ENCODE results near the gene UACA.
"Not testable (repeated sequence)": the region's sequence is repeated elsewhere in the genome, so short reads cannot be mapped to it uniquely, and the experiment has no call there.

The UACA gene, protein sequence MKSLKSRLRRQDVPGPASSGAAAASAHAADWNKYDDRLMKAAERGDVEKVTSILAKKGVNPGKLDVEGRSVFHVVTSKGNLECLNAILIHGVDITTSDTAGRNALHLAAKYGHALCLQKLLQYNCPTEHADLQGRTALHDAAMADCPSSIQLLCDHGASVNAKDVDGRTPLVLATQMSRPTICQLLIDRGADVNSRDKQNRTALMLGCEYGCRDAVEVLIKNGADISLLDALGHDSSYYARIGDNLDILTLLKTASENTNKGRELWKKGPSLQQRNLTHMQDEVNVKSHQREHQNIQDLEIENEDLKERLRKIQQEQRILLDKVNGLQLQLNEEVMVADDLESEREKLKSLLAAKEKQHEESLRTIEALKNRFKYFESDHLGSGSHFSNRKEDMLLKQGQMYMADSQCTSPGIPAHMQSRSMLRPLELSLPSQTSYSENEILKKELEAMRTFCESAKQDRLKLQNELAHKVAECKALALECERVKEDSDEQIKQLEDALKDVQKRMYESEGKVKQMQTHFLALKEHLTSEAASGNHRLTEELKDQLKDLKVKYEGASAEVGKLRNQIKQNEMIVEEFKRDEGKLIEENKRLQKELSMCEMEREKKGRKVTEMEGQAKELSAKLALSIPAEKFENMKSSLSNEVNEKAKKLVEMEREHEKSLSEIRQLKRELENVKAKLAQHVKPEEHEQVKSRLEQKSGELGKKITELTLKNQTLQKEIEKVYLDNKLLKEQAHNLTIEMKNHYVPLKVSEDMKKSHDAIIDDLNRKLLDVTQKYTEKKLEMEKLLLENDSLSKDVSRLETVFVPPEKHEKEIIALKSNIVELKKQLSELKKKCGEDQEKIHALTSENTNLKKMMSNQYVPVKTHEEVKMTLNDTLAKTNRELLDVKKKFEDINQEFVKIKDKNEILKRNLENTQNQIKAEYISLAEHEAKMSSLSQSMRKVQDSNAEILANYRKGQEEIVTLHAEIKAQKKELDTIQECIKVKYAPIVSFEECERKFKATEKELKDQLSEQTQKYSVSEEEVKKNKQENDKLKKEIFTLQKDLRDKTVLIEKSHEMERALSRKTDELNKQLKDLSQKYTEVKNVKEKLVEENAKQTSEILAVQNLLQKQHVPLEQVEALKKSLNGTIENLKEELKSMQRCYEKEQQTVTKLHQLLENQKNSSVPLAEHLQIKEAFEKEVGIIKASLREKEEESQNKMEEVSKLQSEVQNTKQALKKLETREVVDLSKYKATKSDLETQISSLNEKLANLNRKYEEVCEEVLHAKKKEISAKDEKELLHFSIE (N-terminal part only)

DNA sequence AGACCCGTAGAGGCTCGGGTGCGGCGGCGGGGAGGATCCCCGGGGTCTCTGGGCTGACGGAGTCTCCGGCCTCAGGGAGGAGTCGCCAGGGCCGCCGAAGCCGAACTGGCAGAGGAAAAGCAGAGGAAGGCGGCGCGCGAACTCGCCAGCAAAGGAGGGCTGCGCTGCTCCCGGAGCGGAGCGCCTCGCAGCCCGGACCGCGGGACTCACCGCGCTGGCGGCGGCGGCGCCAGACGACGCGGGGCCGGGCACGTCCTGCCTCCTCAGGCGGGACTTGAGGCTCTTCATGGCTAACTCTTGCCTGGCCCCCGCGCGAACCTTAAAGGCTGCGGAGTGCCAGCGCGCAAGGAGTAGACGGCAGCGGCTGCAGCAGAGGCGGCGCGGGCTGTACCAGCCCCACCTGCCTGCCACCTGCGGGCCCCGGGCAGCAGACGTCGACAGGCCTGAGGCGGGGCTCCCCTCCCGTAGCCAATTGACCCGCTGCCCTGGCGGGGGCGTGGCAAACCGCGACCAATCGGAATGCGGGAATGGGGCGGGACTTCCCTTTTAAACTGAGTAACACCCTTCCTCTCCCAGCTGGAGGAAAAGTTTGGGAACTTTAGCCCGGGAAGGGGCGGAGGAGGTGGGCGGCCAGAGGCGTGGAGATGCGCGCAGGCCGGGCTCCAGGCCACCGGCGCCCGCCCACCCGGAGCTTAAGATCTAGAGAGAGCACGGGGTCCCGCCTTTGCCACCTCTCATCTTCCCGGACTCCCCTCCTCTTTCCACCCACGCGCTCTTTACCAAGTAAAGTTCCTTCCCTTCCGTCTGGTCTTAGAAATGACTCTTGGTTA lies at the start of gene UACA:
Gene UACA, minus strand, starts transcription at position 439 of the 830 bp plus-strand sequence. Its CDS starts 151 bp downstream, at position 288.
- DNase-seq (ENCODE audit: low read depth in 2 of 2): peak; percentile 72 to 73

DNA sequence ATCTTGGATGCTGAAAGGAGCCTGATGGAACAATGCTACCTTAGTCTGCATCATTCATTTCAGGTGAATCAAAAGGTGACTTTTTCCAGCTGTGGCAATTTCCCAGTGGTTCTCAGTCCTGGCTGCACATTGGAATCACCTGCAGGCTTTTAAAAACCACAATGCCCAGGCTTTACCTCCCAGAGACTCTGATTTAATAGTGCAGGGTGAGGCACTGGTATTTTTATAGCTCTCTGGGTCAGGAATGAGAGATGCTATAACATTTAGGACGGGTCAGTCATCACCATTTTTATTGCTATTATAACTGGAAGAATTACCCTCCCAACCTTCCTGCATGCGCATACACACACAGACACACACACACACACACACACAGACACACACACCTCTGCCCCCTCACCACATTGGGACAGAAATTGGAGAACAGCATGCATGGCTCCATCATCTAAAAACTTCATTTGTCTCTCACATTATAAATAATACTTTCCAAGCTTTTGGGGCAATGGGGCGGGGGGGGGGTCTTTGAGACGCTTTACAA lies 49.5 kb upstream of the UACA start:
- no peak for DNase-seq (ENCODE audit: low read depth in 2 of 2)

DNA sequence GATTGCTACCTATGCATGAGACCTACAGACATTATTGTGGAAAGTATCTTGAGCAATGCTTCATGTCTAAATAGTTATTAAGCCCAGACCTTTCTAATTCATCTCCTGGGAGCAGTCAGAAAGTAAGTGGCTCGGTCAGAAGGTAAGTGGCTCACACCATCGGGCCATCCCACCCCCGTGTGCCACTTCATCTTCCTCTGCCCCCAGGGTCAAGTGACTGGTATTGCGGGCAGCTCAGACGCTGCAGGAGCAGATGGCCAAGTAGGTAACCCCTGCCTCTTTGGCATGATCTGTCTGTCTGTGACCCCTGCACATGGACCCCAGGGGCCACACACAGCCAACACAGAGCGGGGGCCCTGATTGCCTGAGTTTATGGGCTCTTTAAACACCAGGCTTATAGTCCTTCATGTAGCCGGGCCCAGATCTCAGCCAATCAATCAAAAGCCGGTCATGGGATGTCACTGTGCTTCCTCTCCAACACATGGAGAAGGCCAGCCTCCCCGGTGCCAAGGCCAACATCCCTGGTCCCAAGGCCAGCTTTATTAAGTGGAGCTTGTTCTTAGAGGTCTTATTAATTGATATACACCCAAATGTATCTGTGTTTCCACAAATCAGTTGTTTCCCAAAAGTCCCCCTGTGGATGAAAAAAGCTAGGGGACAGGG lies 47.7 kb upstream of the UACA start:
- no peak for DNase-seq (ENCODE audit: low read depth in 2 of 2)

DNA sequence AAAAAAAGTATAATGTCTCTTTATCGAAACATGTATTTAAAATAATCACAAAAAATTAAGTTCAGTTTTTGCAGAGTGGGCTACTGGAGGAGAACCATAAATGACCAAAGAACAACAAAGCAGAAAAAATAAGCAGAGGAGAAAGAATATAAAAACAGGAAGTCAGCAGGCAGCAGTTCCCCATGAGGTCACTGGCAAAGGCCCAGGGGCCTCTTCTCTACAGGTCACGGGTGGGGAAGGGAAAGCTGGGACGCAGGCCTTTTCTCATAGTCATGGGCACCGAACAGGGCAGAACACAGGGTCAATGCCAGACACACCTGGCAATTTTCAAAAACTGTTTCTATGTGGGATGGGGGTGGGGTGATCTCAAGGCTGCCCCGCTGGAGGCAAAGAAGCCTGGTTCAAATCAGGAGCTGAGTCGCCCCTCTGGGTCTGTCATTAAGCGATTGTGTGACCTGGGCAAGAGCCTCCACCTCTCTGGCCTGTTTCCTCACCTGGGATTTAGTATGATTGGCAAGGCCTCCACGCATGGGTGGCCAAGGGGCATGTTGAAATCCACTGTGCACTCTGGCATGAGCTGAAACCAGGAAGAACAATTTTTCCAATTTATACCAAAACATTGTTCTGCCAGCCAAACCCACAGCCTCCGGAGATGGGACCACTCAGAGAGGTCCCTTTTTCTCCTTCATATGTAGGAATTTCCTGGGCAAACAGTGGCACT lies 43.8 kb upstream of the UACA start:
- no peak for DNase-seq (ENCODE audit: low read depth in 2 of 2)

DNA sequence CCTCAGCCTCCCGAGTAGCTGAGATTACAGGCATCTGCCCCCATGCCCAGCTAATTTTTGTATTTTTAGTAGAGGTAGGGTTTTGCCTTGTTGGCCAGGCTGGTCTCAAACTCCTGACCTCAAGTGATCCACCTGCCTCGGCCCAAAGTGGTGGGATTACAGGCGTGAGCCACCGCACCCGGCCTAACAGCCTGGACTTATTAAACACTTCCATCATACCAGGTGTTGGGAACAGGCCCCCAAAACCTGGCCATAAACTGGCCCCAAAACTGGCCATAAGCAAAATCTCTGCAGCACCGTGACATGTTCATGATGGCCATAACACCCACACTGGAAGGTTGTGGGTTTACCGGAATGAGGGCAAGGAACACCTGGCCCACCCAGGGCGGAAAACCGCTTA lies 41.0 kb upstream of the UACA start:
- not testable (repeated sequence) for DNase-seq (ENCODE audit: low read depth in 2 of 2)

DNA sequence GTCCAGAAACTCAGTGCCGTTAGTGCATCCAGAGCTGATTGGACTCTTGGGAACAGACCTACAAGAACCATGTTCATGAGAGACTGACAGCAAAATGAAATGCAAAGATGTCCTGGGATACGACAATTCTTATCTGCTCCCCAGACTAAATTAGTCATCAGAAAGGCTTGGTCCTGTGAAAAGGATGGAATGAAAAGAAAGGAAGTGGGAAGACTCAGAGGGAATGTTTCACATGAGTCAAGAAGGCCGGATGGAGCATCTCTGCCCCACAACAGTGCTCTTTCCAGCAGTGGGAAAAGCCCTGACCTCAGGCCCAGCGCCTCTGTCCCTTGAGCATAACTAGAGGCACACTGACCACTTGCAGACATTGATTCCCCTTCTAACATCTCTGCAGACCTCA lies 39.3 kb upstream of the UACA start:
- no peak for DNase-seq (ENCODE audit: low read depth in 2 of 2)

DNA sequence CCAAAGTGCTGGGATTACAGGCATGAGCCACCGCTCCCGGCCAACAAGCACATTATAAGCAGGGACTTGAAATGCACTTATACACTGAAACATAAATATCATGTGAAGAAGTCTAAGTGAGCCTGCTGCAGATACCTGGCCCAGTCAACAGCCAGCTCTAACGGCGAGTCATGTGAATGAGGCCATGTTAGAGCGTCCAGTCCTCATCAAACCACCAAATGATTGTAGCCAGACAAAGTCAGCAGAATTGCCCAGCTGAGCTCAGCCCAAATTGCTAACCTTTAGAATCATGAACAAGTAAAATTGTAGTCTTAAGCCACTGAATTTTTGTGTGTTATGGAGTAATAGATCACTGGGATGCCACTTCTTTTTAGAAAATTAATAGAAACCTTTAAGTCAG lies 37.8 kb upstream of the UACA start:
- no peak for DNase-seq (ENCODE audit: low read depth in 2 of 2)

DNA sequence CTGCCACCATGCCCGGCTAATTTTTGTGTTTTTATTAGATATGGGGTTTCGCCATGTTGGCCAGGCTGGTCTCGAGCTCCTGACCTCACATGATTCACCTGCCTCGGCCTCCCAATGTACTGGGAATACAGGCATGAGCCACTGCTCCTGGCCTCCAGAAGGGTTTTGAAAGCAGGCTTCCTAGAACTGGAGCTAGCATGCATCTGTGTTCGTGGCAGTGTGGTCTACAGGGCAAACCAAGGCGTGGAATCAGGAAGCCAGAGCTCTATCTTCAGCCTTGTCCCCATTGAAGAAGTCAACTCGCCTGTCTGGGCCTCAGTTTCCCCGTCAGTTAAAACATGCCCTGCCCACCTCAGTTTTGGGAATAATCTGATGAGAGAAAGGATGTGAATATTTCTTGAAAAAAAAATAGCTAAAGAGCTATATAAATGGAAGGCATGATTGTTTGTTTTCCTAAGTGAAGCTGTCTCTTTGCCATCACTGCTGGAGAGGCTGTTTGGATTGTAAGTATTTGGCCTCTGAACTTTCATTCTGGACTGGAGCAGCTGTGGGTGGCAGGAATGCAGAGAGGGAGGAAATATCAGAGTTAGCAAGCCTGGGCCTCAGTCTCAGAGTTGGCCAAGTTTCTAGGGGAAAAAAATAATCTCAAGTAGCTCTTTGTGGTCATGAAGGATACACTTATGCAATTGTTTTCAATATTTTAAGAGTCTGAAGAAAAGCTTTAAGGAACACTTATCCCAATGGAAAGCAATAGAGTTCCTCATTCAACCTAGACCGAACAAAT lies 36.5 kb upstream of the UACA start:
- no peak for DNase-seq (ENCODE audit: low read depth in 2 of 2)

DNA sequence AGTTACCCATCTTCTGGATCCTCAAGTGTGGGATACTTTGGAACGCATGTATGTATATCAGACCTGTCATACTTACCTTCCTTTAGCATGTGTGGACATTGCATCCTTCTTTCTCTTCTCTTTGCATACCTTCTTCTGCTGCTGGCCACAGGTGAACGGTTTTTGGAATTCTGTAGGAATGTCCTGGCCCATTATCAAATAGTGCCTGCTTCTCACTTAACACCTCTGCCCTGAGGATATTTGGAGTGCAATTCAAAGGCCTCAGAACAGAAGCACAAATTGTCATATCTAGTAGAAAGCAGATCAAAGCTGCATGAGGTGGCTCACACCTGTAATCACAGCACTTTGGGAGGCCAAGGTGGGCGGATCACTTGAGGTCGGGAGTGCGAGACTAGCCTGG lies 34.1 kb upstream of the UACA start:
- DNase-seq (ENCODE audit: low read depth in 2 of 2): no peak

DNA sequence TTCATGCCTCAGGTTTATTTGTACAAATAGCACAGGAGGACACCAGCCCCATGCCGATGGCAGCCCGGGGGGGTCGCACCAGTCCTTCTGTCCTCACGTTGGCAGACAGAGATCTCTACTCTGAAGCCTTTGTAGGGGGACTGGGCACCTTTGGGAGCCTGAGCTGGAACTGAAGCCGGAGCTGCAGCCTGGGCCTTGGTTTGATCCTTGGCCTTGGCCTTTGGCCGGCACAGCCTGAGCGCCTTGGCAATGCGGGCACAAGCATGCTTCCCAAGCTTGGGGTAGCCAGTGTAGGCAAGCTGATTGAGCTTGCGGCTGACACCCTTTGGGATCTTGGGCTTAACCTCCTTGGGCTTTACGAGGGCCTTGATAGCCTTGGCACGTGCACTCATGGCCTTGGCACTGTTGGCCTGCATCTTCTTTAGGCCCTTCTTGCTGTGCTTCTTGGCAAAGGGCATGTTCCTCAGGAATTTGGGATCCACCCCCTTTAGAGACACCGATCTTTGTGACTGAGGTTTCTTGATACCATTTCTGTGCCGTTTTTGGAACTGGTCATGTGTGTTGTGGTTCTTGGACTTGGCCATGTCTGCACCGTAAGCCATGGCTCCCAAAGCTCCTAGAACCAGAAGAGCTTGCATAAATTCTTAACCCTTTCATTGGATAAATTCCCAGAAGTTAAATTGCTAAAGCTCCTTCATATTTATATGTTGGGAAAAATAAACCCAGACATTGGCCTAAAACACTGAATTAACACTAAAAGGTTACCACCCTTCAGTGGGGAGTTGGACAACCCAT lies 33.4 kb upstream of the UACA start:
- DNase-seq (ENCODE audit: low read depth in 2 of 2): no peak

DNA sequence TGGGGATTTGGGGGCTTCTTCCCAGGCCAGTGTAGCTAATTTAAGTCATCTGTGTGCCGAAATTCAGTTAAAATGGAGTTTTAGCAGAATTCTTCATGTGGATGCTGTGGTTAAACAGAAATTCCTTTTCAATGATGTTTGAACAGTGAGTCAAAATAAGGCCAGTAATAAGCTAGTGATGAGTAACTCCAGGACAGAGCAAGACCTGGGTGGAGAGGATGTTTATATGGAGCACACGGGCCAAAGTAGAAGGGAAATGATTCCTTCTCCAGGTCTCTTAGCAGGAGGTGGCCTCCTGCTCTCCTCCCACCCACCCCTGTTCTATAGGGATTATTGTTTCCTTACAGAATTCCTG lies 31.9 kb upstream of the UACA start:
- DNase-seq (ENCODE audit: low read depth in 2 of 2): no peak

DNA sequence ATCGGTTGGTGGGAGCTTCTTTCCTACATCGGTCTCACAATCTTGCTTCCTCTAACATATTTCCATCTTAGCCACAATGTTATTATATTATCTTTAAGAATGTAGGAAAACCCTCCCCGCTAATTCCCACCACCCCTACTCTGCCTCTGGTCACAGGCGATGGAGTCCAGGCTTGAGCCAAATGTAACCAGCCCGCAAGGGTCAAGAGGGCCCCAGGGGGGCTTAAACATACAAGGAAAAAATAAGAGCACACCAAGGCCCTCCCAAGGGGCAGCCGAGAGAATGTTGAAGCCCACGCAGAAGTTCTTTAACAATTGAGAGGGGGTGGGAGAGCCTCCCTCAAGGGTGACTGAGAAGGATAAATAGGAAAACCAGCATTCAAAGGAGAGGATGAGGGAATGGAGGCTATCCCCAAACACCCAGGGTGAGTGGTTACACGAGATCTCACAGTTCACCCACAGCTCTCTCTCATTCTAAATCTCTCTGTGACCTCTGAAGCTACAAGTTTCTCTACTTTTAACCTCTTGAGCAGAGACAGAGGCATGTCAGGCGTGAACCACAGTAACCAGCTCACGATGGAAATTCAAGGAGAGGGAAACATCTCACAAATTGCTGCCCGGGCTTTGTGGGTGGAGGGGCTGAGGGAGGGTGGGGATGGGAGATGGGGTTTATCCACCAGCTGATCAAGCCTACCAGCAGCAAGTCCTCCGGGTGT lies 31.4 kb upstream of the UACA start:
- no peak for DNase-seq (ENCODE audit: low read depth in 2 of 2)

DNA sequence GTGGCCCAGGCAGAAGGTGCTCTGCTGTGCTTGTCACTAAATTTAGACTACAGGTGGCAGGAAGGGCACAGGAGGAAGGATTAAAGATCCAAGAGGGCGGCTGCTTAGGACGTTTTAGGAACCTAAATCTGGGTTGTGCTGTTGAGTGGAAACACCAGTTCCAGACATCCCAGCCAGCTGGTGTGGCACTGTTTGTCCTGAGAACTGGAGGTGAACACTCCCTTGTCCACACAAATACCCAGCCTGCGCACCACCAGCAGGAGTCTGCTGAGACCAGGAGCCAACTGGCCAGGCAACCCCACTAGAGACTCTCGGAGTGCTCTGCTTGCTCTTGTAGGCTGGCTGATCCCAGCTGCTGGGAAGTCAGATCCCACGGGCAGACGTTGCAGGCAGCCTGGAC lies 30.3 kb upstream of the UACA start:
- DNase-seq (ENCODE audit: low read depth in 2 of 2): no peak

DNA sequence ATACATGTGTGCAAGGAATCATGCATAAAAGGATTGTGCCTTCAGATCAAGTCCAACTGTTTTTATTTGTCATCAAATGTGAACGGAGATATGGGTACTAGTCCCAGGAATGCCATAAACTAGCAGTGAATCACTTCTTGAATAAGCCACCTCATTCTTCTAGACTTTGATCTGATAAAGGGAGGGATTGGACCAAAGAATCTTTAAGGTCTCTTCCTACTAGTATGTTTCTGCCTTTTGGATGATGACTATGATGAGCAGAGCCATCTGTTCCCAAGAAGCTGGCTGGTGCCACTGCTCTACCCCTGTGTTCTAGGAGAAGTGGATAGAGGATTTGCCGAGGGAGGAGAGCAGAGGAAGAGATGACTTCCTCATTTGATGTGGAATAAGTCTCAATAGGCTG lies 28.8 kb upstream of the UACA start:
- no peak for DNase-seq (ENCODE audit: low read depth in 2 of 2)

DNA sequence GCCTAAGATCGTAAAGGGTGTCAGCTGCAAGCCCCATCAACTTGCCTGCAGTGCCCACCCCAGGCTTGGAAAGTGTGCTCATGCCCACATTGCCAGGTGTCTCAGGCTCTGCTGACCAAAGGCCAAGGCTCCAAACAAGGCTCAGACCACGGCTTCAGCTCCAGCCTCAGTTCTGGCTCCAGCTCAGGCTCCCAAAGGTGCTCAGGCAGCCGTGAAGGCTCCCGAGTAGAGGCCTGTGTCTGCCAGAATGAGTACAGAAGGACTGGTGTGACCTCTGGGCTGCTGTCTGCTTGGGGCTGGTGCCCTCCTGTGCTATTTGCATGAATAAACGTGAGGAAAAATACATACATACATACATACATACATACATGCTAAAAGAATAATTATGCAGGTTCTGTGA lies 27.9 kb upstream of the UACA start:
- no peak for DNase-seq (ENCODE audit: low read depth in 2 of 2)

DNA sequence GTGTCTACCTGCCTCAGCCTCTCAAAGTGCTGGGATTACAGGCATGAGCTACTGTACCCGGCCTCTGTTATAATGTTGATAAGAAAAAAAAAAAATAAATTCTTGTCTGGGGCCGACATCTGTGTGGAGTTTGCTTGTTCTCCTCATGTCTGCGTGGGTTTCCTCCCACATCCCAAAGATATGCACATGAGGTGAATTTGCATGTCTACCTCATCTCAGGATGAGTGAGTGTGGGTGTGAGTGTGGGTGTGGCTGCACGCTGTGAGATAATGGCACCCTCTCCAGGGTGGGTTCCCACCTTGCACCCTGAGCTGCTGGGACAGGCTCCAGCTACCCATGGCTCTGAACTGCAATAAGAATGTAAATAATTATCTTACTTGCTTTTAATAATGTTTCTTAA lies 25.9 kb upstream of the UACA start:
- DNase-seq (ENCODE audit: low read depth in 2 of 2): no peak

All from activated CD4-positive, alpha-beta T cell treated with anti-CD3 and anti-CD28 coated beads for 24 hours (primary cell).